Liver (tissue), 3 donors: ENCODE measurements around the gene RAPGEF4.

ENCODE experiments used
- CTCF ChIP-seq: fragments of 150-350 bp; IDR thresholded peaks from 2 replicates; pipeline ENCODE4 v1.5.1; 2017; ENCODE audit warnings: improper control_type of control experiment, low read depth, low read length; ENCODE audit not compliant: missing input control
- GABPA ChIP-seq, 2 donors: IDR thresholded peaks in 1 of 2; conservative IDR thresholded peaks in 1 of 2; 2 replicates each; pipeline ENCODE4 v1.6.1; 2016; ENCODE audit warnings: antibody characterized with exemption in 2 of 2, mild to moderate bottlenecking in 1 of 2, moderate library complexity in 1 of 2
- JUND ChIP-seq, 2 donors: IDR thresholded peaks; 2 replicates each; pipeline ENCODE4 v1.6.1; 2016; ENCODE audit warnings: antibody characterized with exemption in 2 of 2
- MAX ChIP-seq: IDR thresholded peaks from 2 replicates; pipeline ENCODE4 v1.6.1; 2016; ENCODE audit warnings: antibody characterized with exemption
- donor health status: healthy.
- donor health status: healthy.

GRCh38 chr2:172919732-172920131 is 184.1 kb downstream of the RAPGEF4 start:
- TF ChIP-seq CTCF (no peak), MAX (no peak), GABPA (IDR thresholded peaks at IDR 0.05 in 1 of 2, conservative IDR thresholded peaks at IDR 0.05 in 1 of 2) (no peak), JUND (IDR thresholded peaks at IDR 0.05) (no peak)
